Central memory CD8-positive, alpha-beta T cell (primary cell): ENCODE data around the gene TMEM244.

ENCODE experiments used
- ATAC-seq: fragments of 150-1000 bp; cut with Tn5 transposase; replicated peaks from 2 replicates; pipeline ENCODE4 v1.10.0; 2022; ENCODE audit warnings: mild to moderate bottlenecking, moderate FRiP score, moderate number of reproducible peaks; ENCODE audit not compliant: poor library complexity, severe bottlenecking; ENCODE audit errors: extremely low read depth
- DNase-seq, 2 donors: peaks; one replicate each; pipeline ENCODE4 v3.0.0; 2021; ENCODE audit warnings: low spot score in 2 of 2
- H3K27ac Mint-ChIP-seq: one replicate; pipeline ENCODE4 v1.8.0; 2022; ENCODE audit warnings: low read depth, mild to moderate bottlenecking, moderate library complexity, mixed read lengths
- H3K27me3 Mint-ChIP-seq: one replicate; pipeline ENCODE4 v1.8.0; 2022; ENCODE audit warnings: mixed read lengths
- H3K36me3 Mint-ChIP-seq: one replicate; pipeline ENCODE4 v1.8.0; 2022; ENCODE audit warnings: mild to moderate bottlenecking, moderate library complexity, mixed read lengths; ENCODE audit not compliant: insufficient read depth
- H3K4me1 Mint-ChIP-seq: one replicate; pipeline ENCODE4 v1.8.0; 2022; ENCODE audit warnings: mixed read lengths
- H3K4me3 Mint-ChIP-seq: one replicate; pipeline ENCODE4 v1.8.0; 2022; ENCODE audit warnings: mild to moderate bottlenecking, moderate library complexity, mixed read lengths
- H3K9me3 Mint-ChIP-seq: one replicate; pipeline ENCODE4 v1.8.0; 2022; ENCODE audit warnings: mixed read lengths

TMEM244 gene

GRCh38 chr6:129789974-129790373 is 71.1 kb downstream of the TMEM244 start:
- Mint-ChIP-seq H3K27ac (no peak overlapping the region), H3K4me1 (no peaks in the 10 kb centered on the region), H3K9me3 (no peaks in the 10 kb centered on the region), H3K36me3 (peaks cover 2% of the 10 kb centered on the region), H3K27me3 (peaks cover 19% of the 10 kb centered on the region), H3K4me3 (no peak overlapping the region)
- ATAC-seq (no peak), DNase-seq (no peak)

- Mint-ChIP-seq H3K36me3 (peaks cover 3% of the 10 kb centered on the region), H3K9me3 (no peaks in the 10 kb centered on the region), H3K4me1 (no peaks in the 10 kb centered on the region), H3K27me3 (peaks cover 16% of the 10 kb centered on the region), H3K27ac (no peak overlapping the region), H3K4me3 (no peak overlapping the region)
- DNase-seq = no peak
- no peak for ATAC-seq
Observed at GRCh38 chr6:129787816-129788215, 73.3 kb downstream of the TMEM244 start.

GRCh38 chr6:129786548-129786947 is 74.6 kb downstream of the TMEM244 start:
- H3K4me1 Mint-ChIP-seq = no peaks in the 10 kb centered on the region
- no peak for DNase-seq
- ATAC-seq = no peak
- H3K9me3 Mint-ChIP-seq = no peaks in the 10 kb centered on the region
- H3K4me3 Mint-ChIP-seq = no peak overlapping the region
- peaks cover 6% of the 10 kb centered on the region for H3K36me3 Mint-ChIP-seq
- peaks cover 9% of the 10 kb centered on the region for H3K27me3 Mint-ChIP-seq
- H3K27ac Mint-ChIP-seq = no peak overlapping the region

- Mint-ChIP-seq H3K36me3 (peaks cover 6% of the 10 kb centered on the region), H3K9me3 (no peaks in the 10 kb centered on the region), H3K27ac (no peak overlapping the region), H3K4me3 (no peak overlapping the region), H3K27me3 (peaks cover 9% of the 10 kb centered on the region), H3K4me1 (no peaks in the 10 kb centered on the region)
- no peak for DNase-seq
- ATAC-seq = no peak
Observed at GRCh38 chr6:129785756-129786135, 75.4 kb downstream of the TMEM244 start.

- Mint-ChIP-seq H3K9me3 (no peaks in the 10 kb centered on the region), H3K4me1 (no peaks in the 10 kb centered on the region), H3K27ac (no peak overlapping the region), H3K36me3 (peaks cover 6% of the 10 kb centered on the region), H3K27me3 (peaks cover 9% of the 10 kb centered on the region), H3K4me3 (no peak overlapping the region)
- DNase-seq = no peak
- no peak for ATAC-seq
Observed at GRCh38 chr6:129785047-129785755, 75.9 kb downstream of the TMEM244 start.
